Measurements from ENCODE around the gene STAG2.
"Not testable (repeated sequence)": the region's sequence is repeated elsewhere in the genome, so short reads cannot be mapped to it uniquely, and the experiment has no call there.

The STAG2 gene

GRCh38 chrX:123927845-123928244 lies 33.7 kb upstream of the STAG2 start:
- TF ChIP-seq CTCF (IDR thresholded peaks at IDR 0.05; ENCODE audit: insufficient read depth, missing control alignments), result no peak
- FAIRE-seq, result no peak
- DNase-seq (ENCODE audit: insufficient read length, low spot score), result no peak

- not testable (repeated sequence) for FAIRE-seq; DNase-seq (ENCODE audit: insufficient read length, low spot score)
Observed at GRCh38 chrX:123932055-123932454, 29.5 kb upstream of the STAG2 start.

GRCh38 chrX:123943074-123943473 lies 18.4 kb upstream of the STAG2 start:
- peak; percentile 68 for FAIRE-seq
- no peak for DNase-seq (ENCODE audit: insufficient read length, low spot score)
- TF ChIP-seq CTCF (IDR thresholded peaks at IDR 0.05; ENCODE audit: insufficient read depth, missing control alignments), result no peak

- TF ChIP-seq CTCF (IDR thresholded peaks at IDR 0.05; ENCODE audit: insufficient read depth, missing control alignments), result no peak
- FAIRE-seq (no peak), DNase-seq (ENCODE audit: insufficient read length, low spot score) (no peak)
Observed at GRCh38 chrX:123943488-123943887, 18.0 kb upstream of the STAG2 start.

GRCh38 chrX:123949846-123950245 lies 11.7 kb upstream of the STAG2 start:
- DNase-seq (ENCODE audit: insufficient read length, low spot score) (no peak), FAIRE-seq (no peak)
- no peak for TF ChIP-seq CTCF (IDR thresholded peaks at IDR 0.05; ENCODE audit: insufficient read depth, missing control alignments)

- TF ChIP-seq CTCF (IDR thresholded peaks at IDR 0.05; ENCODE audit: insufficient read depth, missing control alignments), result no peak
- FAIRE-seq (no peak), DNase-seq (ENCODE audit: insufficient read length, low spot score) (no peak)
Observed at GRCh38 chrX:123959281-123960063, 2.0 kb upstream of the STAG2 start.

- FAIRE-seq (no peak), DNase-seq (ENCODE audit: insufficient read length, low spot score) (no peak)
- TF ChIP-seq CTCF (IDR thresholded peaks at IDR 0.05; ENCODE audit: insufficient read depth, missing control alignments), result no peak
Observed at GRCh38 chrX:123960956-123961267, 594 bp upstream of the STAG2 start.
